GM21360 (cell line): Measurements from ENCODE around the gene TMEM63C.

Experiments
- ATAC-seq: cut with Tn5 transposase; IDR thresholded peaks from one replicate; pipeline ENCODE4 v1.9.1; 2021; ENCODE audit warnings: mild to moderate bottlenecking, moderate library complexity; ENCODE audit not compliant: unreplicated experiment

TMEM63C gene

DNA sequence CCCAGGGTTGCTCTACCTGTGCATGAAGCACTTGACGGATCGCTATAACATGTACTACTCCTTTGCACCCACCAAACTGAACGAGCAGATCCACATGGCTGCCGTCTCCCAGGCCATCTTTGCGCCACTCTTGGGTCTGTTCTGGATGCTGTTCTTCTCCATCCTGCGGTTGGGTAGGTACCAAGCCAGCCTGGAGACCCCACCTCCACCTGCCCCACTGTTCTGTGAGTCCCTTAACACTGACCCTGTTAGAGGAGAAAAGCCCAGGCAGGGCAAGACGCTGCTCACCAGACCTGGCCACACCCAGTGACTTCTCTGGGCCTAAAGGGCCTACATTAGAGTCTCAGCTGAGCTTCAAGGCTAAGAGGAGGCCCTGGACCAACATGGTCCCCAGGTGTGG lies 67.7 kb downstream of the TMEM63C start:
- ATAC-seq = no peak

DNA sequence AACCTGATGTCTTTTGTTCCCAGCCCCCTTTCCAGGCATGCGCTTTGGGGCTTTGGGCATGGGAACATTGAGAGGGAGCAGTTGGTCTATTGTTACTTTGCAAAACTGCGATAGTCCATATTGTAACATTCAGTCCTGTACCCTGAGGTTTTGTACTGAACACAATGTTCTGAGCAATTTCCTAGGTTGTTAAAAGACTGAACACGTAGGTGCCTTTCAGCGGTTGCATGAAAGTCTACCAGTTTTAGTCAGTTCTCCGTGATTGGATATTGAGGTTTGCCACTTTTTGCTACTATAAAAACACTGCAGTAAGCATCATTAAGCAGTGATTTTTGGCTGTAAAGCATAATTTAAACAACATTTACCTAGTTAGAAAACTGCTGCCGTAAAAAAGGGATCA lies 69.3 kb downstream of the TMEM63C start:
- no peak for ATAC-seq

DNA sequence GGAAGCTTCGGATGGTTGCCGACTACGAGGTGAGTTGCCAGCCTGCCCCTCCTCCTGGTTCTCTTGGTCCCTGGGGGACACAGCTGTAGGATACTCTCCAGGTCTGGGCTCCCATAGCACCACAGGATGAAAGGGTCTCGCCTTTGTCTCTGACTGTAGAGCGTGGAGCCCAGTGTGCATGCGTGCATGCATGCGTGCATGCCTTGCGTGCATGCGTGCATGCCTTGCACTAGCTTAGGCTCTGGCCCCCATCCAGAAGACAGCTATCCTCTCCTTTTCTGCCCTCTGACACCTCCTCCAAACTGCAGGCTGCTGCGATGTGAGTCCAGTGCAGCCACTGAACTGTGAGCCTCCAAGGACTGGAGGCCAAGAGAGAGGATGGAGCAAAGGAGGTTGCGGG lies 70.3 kb downstream of the TMEM63C start:
- no peak for ATAC-seq

DNA sequence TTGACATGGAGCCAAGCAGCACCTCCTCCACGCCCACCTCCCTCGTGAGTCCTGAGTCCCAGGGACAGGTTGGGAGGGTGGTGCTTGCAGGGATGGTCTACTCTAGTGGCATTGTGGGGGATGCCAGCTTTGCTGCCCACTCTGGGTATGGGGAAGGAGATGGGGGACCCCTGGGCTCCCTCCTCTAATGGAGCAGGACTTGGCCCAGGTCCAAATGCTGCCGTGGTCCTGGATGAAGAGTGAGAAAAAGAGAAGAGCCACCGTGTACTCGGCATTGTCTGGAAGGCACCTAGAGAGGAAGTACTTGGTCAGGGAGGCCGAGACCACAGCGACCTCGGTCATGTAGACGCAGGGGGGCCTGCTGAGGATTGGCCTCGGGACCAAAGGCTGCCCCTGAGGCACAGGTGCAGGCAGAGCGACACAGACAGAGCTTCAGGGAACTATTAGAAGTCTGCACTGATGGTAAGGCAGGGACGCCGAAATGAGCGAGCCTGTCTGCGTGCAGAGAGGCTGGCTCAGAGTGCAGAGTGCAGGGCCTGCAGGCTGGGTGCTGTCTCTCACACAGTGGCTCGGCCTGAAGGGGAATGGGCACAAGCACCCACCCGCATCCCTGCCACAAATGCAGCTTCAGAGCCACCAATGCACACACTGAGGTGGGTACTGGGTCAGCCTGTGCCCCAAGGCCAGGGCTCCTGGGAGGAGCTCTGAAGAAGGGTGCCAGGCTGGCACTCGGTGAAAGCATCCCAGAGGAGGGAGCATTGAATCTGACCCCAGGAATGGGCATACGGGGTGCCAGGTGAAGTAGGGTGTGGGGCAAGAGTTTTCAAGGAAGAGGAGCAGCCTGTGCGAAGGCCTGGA lies 72.0 kb downstream of the TMEM63C start:
- ATAC-seq = no peak

DNA sequence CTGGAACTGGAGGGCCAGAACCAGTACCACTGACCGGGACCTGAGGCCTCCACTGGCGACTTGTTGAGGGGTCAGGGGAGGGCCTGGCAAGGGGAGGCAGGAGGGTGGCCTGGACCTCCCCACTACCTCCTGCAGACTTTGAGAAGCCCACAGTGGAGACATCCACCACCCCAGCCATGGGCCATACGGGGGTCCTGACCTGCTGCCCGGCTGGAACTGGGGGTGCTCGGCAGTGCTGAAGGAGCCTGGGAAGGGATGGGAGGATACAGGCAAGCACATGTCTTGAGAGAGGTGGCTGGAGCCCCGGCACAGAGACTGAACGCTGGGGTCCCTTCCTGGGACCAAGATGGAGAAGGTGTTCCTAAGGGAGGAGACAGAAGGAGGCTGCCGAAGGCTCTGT lies 75.1 kb downstream of the TMEM63C start:
- no peak for ATAC-seq

DNA sequence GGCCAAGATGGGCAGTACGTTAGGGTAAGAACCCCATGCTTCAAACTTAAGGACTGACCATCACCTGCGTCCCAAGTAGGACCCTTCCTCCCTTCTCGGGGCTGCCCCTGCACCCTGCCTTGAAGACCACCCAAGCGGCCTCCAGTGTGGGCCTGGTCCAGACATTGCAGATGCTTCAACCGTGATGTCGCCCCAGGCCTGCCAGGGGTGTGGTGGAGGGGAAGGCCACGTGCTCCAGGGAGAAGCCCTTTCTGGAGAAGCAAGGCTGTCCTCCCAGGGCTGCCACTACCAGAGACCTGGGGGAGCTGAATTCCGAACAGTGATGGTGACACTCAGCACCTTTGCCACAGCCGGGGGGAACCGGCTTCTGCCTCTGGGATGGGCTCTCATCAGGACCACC lies 76.1 kb downstream of the TMEM63C start:
- no peak for ATAC-seq

DNA sequence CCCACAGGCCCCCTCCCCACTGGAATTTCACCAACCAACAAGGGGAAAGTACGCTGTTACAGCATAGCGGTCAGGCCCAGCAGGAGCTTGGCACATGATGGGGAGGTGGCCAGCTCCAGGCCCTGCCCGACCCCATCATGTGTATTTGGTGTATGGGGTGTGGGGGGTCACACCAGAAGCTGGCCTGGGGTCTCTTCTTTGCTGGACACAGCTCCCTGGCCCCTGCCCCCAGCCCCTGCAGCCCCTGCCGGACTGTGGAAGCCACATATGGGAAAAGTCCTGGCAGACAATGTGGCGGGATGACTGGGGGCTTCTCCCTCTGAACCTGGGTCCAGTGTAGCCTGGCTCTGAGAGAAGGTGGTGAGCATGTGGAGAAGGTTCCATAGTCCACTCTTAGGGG lies 77.0 kb downstream of the TMEM63C start:
- no peak for ATAC-seq

DNA sequence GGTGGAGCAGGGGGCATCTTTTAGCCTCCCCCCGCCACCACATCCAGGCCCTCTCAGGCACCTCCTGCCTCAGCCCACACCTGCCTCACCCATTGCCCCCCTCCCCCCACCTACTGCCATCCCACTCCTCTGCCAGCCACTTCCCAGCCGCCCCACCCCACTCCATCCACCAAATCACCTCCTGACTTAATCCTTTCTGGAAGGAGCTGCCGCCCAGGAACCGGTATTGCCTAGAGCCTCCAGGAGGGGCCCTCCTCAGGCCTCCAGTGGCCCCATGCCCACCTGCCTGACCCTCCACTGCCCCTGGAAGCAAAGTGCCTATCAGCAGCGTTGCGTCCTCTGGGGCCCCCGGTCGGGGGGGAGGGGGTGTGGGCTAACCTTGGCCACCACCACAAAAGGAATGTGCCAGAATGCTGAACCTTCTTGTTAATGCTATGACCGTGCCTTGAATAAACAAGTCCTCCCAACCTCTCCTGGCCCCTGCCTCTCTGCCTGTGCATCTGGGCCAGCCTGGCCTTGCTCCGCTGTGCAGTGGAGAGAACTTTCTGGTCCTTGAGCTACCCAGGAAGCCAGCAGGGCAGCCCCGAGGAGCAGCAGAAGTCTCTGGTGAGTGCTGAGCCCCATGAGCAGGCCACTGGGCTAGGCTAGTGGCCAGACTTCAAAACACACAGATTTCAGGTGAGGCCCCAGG lies 77.6 kb downstream of the TMEM63C start:
- ATAC-seq = no peak

DNA sequence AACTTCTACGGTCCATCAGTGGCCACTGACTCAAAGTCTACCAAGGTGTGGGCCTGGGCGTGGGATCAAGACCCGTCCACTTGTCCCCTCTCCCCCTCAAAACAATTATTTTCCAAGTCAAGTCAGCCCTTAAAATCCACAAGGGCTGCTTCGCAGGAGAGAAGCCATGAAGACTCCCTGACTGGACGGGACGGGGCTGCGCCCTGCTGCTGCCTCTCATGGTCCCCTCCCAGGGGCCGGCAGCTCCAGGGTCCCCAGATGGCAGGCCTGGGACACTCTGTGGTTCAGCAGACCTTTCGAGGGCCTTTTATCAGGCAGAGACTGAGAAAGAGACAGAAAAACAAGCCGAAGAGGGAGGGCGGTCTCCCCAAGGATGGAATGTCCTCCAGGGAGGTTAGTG lies 78.6 kb downstream of the TMEM63C start:
- ATAC-seq = no peak

DNA sequence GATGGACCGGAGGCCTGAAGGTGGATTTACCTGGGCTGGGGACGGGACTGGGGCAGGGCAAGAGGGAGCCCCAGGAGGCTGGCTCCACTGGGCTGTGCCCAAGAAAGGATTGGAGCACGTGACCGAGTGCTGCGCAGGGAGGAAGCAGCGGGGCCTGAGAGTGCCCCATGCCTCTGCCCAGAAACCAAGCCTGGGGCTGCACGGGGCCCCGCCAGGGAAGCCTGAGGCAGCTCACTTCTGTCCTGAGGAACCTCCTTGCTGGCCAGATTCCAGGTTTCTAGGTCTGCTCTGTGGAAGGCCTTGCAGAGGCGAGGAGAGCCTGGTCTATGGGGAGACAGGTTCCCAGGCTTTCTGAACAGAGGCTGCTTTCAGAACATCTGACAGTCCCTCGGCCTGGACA lies 79.0 kb downstream of the TMEM63C start:
- ATAC-seq = no peak

DNA sequence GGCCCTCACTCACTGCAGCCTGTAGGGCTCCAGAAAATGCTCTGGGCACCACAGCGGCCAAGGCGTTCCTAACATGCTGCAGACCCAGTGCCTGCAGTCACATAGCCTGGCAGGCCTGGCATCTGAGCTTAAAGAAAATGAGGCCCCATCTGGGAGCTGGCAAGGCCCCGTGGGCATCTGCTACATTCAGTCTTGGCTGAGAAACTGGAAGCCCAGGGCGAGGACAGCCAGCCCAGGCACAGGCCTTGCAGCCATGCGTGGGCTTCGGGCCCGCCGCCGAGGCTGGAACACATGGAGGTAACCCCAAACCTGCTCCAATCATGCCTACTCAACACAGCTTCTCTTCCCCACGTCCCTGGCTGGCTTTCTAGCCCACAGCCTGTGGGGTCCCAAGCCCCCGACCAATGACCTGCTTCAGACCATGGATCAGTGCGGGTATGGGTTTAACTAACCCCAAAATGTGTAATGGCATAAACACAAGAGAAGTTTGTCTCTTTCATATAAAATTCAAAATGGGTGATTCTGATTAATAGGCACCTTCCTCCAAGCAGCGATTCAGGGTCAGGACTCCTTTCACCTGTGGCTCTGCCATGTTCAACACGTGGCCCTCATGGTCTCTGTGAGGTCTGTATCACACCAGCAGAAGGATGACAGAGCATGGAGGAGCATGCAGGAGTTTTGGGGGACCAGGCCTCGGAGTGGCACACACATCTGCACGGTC lies 83.0 kb downstream of the TMEM63C start:
- no peak for ATAC-seq

DNA sequence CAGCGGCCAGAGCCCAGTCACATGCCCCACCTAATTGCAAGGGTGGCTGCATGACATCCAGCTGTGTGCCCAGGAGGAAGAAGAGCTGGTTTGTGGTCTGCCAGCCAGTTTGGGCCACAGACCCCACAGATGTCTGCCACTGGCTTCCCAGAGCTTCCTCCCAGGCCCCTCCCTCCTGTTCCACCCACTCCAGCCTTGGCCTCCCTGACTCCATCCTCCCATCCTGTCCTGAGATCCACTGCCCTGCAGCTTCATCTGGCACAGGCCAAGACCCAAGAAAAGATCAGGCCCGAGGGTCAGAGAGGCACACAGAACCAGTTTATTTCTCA lies 83.6 kb downstream of the TMEM63C start:
- no peak for ATAC-seq

DNA sequence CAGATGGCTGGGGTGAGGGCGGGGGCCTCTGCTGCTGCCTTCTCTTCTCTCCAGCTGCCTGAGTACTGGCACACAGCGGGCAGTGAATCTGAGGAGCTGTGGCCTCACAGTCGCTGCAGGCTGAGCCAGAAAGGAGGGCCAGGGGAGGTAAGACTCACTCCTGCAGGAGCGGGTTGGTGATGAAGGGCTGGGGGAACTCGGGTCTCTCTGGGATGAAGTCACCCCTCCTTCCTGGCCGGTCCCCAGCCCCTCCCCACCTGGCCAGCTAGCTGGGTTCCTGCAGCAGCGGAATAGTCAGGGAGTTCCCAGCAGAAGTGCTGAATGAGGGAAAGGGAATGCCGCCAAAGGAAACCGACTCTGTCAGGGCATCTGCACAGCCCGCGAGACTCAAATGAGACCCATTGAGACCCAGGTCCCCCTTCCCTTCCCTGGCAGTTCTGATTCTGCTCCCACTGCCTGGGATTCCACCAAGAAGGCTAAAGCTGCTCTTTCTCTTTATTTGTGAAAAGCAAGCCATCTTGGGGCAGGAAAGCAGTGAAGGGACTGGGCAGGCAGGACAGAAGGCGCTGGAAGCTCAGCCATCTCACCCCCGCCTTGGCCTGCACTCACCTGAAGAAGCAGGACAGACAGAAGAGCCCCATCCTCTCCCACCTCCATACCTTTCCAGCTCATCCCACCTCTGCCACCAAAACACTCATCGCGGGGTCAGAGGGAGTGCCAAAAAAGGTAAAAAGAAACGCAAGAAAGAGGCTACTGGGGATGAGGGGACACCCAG lies 84.2 kb downstream of the TMEM63C start:
- no peak for ATAC-seq

DNA sequence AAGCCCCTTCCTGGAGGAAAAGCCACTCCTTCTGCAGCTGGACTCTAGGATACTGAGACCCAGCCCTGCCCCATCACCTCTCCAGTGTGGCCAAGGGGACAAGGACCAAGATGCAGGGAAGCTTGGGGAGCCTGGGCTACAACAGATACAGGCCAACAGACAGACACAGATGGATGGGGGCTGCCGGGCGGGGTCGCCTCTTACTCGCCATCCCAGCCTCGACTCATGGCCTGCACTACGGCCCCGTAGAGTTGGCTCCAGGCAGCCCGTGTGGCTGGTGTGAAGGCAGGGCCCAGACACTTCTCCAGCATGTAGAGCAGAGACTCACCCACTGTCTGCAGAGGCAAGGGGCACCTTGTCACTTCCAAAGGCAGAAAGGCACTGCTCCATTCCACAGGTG lies 84.7 kb downstream of the TMEM63C start:
- no peak for ATAC-seq

DNA sequence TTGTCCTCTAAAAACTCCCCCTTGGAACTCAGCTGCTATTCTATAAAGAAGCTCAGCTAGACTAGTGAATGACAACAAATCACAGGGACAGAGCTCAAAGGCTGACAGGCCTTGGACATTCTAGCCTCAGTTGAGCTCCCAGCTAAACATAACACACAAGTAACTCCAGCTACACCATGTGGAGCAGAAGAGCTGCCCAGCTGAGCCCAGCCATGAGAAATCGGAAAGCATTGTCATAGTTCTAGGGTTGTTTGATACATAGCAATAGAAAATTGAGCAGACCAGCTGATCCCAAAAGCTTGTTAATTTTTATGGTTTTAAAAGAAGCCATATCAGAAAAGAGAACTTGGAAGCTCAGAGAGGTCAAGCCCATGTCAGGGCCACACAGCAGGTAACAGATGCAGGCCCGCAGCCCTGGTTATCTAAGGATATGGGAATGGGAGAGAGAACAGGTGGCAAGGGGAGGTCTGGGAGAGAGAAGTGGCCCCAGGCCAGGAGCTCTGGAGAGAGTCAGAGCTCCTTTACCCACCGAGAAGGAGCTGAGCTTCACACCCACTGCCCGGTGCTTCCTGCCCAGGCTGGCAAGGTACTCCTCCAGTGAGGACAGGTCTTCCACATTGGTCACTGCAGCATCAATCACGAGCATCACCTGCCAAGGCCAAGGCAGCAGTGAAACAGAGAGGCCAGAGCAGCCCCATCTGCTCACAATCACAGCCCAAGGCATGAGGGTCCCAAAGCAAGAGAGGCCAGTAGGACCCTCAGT lies 86.5 kb downstream of the TMEM63C start:
- no peak for ATAC-seq

DNA sequence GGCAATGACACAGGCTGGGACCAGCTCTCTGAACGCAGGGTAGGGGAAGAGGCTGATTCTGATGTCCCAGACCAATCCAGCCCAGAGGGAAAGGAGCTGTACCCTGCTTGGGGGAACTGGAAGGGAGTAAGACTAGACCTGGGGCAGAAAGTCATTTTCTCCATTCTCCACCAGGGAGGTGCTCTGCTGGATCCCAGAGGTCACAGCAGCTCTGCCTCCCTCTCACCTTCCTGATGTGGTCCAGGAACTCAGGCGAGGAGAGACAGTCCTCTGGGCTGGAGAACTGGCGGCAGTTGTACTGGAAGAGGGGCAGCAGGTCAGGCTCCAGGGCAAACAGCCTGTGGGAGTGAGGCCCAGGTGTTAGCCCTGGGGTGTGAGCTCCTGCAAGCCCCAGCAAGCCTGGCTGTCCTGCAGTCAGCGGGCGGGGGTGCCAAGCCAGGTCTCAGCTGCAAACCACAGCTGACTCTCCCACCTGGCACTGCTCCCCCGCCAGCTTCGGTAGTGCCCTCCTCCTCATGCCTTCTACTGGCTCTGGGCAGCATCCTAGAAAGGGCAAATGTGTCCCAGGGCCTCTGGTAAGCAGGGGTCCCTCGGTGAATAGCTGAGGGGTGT lies 87.5 kb downstream of the TMEM63C start:
- ATAC-seq = no peak

DNA sequence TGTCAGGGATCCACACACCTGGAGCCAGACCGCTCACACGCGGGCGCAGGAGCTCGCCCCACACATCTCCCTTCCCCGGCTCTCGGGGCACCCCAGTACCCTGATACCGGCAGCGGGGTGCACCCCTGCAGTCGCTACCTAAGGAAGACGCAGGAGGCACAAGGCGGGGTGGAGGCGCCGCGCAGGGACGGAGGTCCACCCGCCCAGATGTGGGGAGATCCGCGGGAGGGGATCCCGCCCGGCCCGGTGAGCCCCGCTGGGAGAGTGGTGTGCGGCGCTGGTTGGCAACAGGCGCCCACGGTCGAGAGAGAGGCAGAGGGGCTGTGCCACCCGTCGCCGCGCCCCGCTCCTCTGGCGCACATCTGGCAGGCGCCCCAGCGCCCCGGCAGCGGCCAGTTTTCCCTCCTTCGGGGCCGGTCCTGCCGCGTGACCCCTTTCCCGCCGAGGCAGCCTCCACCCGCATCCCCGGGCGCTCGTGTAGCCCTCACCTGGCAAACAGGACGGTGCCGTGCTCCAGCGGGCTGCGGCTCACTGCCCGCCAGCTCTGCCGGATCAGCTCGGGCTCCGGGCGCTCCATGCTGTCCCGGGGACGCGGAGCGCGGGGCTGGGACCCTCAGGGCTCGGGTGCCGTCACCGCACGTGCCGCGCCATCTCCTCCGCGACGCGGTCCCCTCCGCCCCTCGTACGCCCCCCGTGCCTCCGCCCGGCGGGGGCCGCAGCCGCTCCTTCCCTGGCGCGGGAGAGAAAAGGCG lies 88.9 kb downstream of the TMEM63C start:
- ATAC-seq = no peak

DNA sequence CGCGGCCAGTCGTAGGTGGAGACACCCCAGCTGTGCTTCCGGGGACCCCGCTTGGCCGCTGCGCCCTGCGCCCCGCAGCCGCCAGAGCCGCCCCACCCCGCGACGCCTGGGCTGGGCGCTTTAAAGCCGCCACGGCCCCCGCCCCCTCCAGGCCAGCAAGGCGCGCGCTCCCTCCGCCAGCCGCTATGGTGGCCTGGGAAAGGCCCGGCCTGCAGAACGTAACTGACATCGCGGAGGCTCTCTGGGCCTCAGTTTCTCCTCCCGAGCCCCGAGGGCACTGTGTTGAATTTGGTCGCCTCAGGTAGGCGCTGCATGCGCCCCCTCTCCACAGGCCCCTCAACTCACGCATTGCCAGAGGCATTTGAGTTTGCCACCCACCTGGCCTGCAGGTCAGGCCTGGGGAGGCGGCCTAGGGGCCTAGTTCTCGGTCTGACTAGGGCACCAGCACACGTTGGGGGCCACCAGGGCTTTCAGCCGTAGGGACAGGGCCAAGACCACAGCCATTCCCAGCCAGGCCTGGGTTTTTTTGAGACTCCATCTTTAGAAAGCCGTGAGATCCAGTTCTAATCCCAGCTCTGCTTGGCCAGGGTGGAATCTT lies 89.6 kb downstream of the TMEM63C start, which contains the start of gene NGB:
NGB (minus strand) TSS at position 94 of the 598 bp plus-strand sequence. CDS start 269 bp downstream, outside the sequence.
- ATAC-seq = no peak

DNA sequence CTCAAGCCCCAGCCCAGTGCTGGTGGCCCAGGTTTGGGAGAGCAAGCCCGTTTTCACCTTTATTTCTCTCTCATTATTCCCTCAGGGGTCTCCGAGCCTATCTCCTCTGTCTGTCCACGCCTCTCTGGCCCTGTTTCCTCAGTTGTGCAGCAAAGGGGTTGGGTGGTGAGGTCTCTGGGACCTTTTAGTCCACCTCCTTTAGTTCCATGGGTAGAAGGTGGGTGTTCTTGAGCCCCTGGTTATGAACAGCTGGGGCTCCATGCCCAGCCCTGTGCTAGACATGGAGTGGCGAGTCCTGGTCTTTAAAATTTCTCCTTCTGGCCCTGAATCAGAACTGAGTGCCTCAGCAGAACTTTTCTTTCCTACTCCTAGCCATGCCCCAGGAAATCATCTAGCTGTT lies 90.7 kb downstream of the TMEM63C start:
- ATAC-seq = no peak
